Panc1 (cell line): ENCODE results near the gene SAMD4A. TPM values are rescaled to one million over a fixed set of nuclear protein-coding genes. Genes with fewer than 3 reads are reported as not detected.

ENCODE experiments used
- ATAC-seq: fragments of 200-7000 bp; cut with Tn5 transposase; 2 replicates; pipeline ENCODE4 v1.9.1; 2020; ENCODE audit warnings: mild to moderate bottlenecking, moderate library complexity
- BruUV-seq: library from RNA; stranded (reverse); fragments of 400-500 nt; replicated peaks from 2 replicates; lab custom pipeline; 2021; lab: Mats Ljungman, UMichigan
- CTCF ChIA-PET: fragments of 300-600 bp; sonication (Branson Sonifier 250); formaldehyde crosslinking; loops from one replicate; lab custom pipeline; 2022; ENCODE audit warnings: antibody characterized with exemption; lab: Charles Lee
- POLR2A ChIA-PET: fragments of 300-600 bp; sonication (Branson Sonifier 250); formaldehyde crosslinking; loops from one replicate; lab custom pipeline; 2022; ENCODE audit warnings: antibody characterized with exemption; lab: Charles Lee
- DNase-seq: peaks from one replicate; pipeline ENCODE4 v3.0.0-alpha.2; 2010; ENCODE audit warnings: low read depth, low spot score
- H3K27ac ChIP-seq: 2 replicates; pipeline ENCODE4 v1.5.1; 2011; ENCODE audit warnings: mild to moderate bottlenecking, low read length, inconsistent platforms
- H3K27me3 ChIP-seq: fragments of 200-500 bp; sonication (Bioruptor generic); 2 replicates; pipeline ENCODE4 v1.6.0; 2014; ENCODE audit warnings: low read length, inconsistent platforms; ENCODE audit not compliant: control insufficient read depth, insufficient read depth
- H3K36me3 ChIP-seq: fragments of 200-500 bp; sonication (Bioruptor generic); 2 replicates; pipeline ENCODE4 v1.5.1; 2014; ENCODE audit warnings: inconsistent platforms, mild to moderate bottlenecking, low read length, moderate library complexity; ENCODE audit not compliant: control insufficient read depth, insufficient read depth
- H3K4me1 ChIP-seq: 2 replicates; pipeline ENCODE4 v1.5.1; 2011; ENCODE audit warnings: inconsistent platforms, mild to moderate bottlenecking, low read length, moderate library complexity; ENCODE audit not compliant: control insufficient read depth, insufficient read depth
- H3K4me3 ChIP-seq, 2 experiments: 2 replicates each; pipeline ENCODE4 v1.5.1; 2011 to 2012; ENCODE audit warnings: low read depth in 2 of 2, low read length in 2 of 2, mild to moderate bottlenecking in 2 of 2, inconsistent platforms in 1 of 2, moderate library complexity in 1 of 2
- H3K9me3 ChIP-seq: fragments of 200-500 bp; sonication (Bioruptor generic); 2 replicates; pipeline ENCODE4 v1.5.1; 2014; ENCODE audit warnings: low read depth, mild to moderate bottlenecking, inconsistent platforms, low read length, moderate library complexity; ENCODE audit not compliant: control insufficient read depth, insufficient read depth
- POLR2AphosphoS5 ChIP-seq: IDR thresholded peaks from 2 replicates; pipeline ENCODE4 v1.6.1; 2012; ENCODE audit warnings: mild to moderate bottlenecking, low read depth, low read length, moderate library complexity
- SIN3A ChIP-seq: IDR thresholded peaks from 2 replicates; pipeline ENCODE4 v1.6.1; 2012; ENCODE audit warnings: low read depth, mild to moderate bottlenecking, low read length, moderate library complexity, borderline replicate concordance; ENCODE audit not compliant: insufficient read depth
- TCF7L2 ChIP-seq: IDR thresholded peaks from 2 replicates; pipeline ENCODE4 v1.6.1; 2011; ENCODE audit warnings: mild to moderate bottlenecking, low read depth, low read length, inconsistent platforms
- in situ Hi-C: cut with HindIII; loops from 2 replicates; pipeline ENCODE4 v1.10.0; 2016; ENCODE audit warnings: low sequenced_read_pairs, low pct_unique_long_range_greater_than_20kb
- intact Hi-C: fragments of 100-400 bp; cut with micrococcal nuclease; formaldehyde crosslinking; loops from one replicate; pipeline ENCODE4 v1.10.0; 2022; ENCODE audit not compliant: unreplicated experiment
- total RNA-seq: library from RNA; stranded (reverse); gene quantifications from one replicate; pipeline ENCODE4 v1.2.1, GENCODE V29; 2021; ENCODE audit not compliant: unreplicated experiment
- TF ChIP-seq, protein P1 (sequence below), 2 experiments: IDR thresholded peaks; 2 replicates each; pipeline ENCODE4 v1.6.1; 2011 to 2012; ENCODE audit warnings: low read depth in 2 of 2, control low read depth in 1 of 2, low read length in 1 of 2, mild to moderate bottlenecking in 1 of 2, moderate library complexity in 1 of 2; ENCODE audit not compliant: insufficient read depth in 1 of 2
- TF ChIP-seq, protein P2 (sequence below): fragments of 450-650 bp; IDR thresholded peaks from 2 replicates; pipeline ENCODE4 v1.5.1; 2017; ENCODE audit warnings: mild to moderate bottlenecking

The SAMD4A gene
- total RNA-seq, 1 experiment from 2014 or later: 15.2 TPM

DNA sequence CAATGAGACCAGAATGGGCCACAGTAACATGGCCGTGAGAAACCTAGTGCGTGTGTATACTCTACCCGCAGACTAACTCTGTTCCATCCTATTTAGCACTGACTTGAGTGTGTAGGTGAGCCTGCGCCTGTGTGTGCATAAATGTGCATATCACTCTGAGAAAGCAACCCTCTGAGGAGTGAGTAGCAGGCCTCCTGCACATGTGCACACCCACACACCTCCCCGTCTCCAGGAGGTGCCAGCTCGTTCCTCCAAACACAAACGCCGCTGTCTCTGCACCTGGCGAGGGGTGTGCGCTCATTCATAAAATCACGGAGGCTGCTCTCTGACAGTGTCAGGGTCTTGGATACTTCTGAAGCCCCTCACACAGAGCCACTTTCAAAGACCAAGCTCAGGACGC lies 196.8 kb downstream of the SAMD4A start:
- Histone ChIP-seq H3K4me1 (no peaks in the 10 kb centered on the region), H3K27ac (no peak overlapping the region), H3K4me3 (no peak overlapping the region), H3K27me3 (no peaks in the 10 kb centered on the region), H3K9me3 (no peaks in the 10 kb centered on the region), H3K36me3 (no peaks in the 10 kb centered on the region)
- CTCF ChIA-PET: no interaction called here
- BruUV-seq: no TSS peak
- intact Hi-C loops (no loop called here), in situ Hi-C loops (no loop called here)
- TF ChIP-seq, protein P1, sequence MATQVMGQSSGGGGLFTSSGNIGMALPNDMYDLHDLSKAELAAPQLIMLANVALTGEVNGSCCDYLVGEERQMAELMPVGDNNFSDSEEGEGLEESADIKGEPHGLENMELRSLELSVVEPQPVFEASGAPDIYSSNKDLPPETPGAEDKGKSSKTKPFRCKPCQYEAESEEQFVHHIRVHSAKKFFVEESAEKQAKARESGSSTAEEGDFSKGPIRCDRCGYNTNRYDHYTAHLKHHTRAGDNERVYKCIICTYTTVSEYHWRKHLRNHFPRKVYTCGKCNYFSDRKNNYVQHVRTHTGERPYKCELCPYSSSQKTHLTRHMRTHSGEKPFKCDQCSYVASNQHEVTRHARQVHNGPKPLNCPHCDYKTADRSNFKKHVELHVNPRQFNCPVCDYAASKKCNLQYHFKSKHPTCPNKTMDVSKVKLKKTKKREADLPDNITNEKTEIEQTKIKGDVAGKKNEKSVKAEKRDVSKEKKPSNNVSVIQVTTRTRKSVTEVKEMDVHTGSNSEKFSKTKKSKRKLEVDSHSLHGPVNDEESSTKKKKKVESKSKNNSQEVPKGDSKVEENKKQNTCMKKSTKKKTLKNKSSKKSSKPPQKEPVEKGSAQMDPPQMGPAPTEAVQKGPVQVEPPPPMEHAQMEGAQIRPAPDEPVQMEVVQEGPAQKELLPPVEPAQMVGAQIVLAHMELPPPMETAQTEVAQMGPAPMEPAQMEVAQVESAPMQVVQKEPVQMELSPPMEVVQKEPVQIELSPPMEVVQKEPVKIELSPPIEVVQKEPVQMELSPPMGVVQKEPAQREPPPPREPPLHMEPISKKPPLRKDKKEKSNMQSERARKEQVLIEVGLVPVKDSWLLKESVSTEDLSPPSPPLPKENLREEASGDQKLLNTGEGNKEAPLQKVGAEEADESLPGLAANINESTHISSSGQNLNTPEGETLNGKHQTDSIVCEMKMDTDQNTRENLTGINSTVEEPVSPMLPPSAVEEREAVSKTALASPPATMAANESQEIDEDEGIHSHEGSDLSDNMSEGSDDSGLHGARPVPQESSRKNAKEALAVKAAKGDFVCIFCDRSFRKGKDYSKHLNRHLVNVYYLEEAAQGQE (IDR thresholded peaks at IDR 0.05; ENCODE audit: insufficient read depth in 1 of 2, low read depth in 2 of 2, low read length in 1 of 2): no peak
- TF ChIP-seq TCF7L2: no peak
- TF ChIP-seq, protein P2, sequence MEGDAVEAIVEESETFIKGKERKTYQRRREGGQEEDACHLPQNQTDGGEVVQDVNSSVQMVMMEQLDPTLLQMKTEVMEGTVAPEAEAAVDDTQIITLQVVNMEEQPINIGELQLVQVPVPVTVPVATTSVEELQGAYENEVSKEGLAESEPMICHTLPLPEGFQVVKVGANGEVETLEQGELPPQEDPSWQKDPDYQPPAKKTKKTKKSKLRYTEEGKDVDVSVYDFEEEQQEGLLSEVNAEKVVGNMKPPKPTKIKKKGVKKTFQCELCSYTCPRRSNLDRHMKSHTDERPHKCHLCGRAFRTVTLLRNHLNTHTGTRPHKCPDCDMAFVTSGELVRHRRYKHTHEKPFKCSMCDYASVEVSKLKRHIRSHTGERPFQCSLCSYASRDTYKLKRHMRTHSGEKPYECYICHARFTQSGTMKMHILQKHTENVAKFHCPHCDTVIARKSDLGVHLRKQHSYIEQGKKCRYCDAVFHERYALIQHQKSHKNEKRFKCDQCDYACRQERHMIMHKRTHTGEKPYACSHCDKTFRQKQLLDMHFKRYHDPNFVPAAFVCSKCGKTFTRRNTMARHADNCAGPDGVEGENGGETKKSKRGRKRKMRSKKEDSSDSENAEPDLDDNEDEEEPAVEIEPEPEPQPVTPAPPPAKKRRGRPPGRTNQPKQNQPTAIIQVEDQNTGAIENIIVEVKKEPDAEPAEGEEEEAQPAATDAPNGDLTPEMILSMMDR: no peak
- no peak for TF ChIP-seq SIN3A
- TF ChIP-seq POLR2AphosphoS5: no peak
- DNase-seq (no peak), ATAC-seq (no peak)
- POLR2A ChIA-PET: no interaction called here

DNA sequence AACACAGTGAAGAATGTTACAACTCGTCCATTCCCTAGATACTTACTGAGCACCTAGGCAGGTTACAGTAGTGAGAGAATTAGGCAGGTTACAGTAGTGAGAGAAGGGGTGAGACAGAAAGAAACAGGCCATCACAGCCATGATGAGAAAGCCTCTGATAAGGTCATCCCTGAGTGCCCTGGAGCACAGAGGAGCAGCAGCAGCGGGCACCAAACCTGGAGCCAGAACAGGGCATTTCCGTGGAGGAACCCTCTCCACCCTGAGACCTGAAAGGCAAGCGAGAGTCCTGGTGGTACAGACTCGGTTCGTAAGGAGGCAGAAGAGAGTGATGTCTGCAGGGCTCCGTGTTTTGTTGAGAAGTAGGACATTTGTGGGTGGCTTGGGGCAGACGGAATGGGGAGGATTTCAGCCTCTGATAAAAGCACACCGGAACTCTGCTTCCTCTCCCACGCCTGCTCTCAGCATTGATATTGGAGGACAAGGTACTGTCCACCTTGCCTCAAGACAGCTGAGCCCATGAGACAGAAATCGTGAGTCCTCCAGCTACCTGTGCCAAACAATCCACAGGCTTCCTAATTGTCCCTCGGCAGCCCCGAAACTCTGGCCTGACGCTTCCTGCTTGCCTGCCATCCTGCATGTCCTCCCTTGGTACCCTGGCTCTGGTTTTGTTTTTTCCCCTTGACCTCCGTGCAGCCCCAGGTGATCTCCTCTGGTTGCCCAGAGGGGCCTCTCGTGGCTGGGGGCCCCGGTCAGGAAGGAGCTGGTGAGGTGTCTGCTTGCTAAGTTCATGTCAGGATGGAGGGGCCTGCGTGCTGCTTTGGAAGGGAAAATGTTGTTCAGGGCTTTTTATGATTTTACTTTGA lies 199.6 kb downstream of the SAMD4A start:
- ChIA-PET POLR2A (interaction anchor here (0.5 kb wide), 1 partner anchor 124 kb away, joined by 3 read pairs; no protein-coding TSS in a partner anchor), CTCF (no interaction called here)
- no peaks in the 10 kb centered on the region for H3K36me3 ChIP-seq
- in situ Hi-C loops (no loop called here), intact Hi-C loops (no loop called here)
- H3K27me3 ChIP-seq: no peaks in the 10 kb centered on the region
- H3K27ac ChIP-seq: no peak overlapping the region
- no peak overlapping the region for H3K4me3 ChIP-seq
- no peaks in the 10 kb centered on the region for H3K4me1 ChIP-seq
- DNase-seq: no peak
- no peaks in the 10 kb centered on the region for H3K9me3 ChIP-seq
- no TSS peak for BruUV-seq
- no peak for TF ChIP-seq SIN3A
- TF ChIP-seq, protein P1 (IDR thresholded peaks at IDR 0.05; ENCODE audit: insufficient read depth in 1 of 2, low read depth in 2 of 2, low read length in 1 of 2): no peak
- TF ChIP-seq TCF7L2: no peak
- TF ChIP-seq, protein P2: no peak
- TF ChIP-seq POLR2AphosphoS5: no peak
- no peak for ATAC-seq
